ENCODE measurements around the gene SHROOM2. TPM values are rescaled to one million over a fixed set of nuclear protein-coding genes. Genes with fewer than 3 reads are reported as not detected.
A peak's percentile ranks its signal among the peaks of the same experiment; 100 is the strongest.

SHROOM2 gene
- total RNA-seq, 5 donors from 2014 or later (not counting 1 experiment from before 2014, with no cell fraction given), result 0.03 to 0.06 TPM; not detected in 3

DNA sequence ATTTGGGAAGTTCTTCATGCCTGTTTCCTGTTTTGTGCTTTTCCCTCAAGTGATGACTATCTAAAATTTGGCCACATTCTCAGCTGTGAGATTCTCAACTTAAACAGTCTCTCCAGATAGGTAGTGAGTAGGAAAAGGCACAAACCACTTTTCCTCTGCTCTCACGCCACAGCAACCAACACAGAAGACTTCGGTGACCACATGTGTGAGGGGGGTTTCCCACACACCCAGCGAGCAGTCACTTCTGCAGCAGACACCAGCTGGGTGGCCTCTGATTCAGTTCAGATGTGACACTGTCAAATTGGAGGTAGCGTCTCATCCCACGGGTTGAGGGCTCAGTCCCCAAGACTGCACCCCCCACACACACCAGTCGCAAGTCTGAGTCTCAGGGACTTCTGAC, 155.9 kb downstream of the SHROOM2 start:
- DNase-seq, result peak in 30 of 35 experiments; percentile 0 to 58 (median 14)
- Mint-ChIP-seq H3K9me3 (no peaks in the 10 kb centered on the region), H3K4me3 (peak overlapping the region in 1 of 3 donors; percentile 27), H3K27me3 (peaks cover 8 to 11% of the 10 kb centered on the region in 2 donors), H3K36me3 (no peaks in the 10 kb centered on the region), H3K4me1 (peaks cover 6 to 15% (median 10%) of the 10 kb centered on the region in 3 donors), H3K27ac (no peak overlapping the region)
- peaks cover 0 to 18% of the 10 kb centered on the region in 2 experiments for H3K4me1 ChIP-seq (ENCODE audit: control insufficient read depth in 1 of 2, extremely low read depth in 1 of 2, insufficient read depth in 2 of 2, low read length in 2 of 2)
- no peak overlapping the region for H3K4me3 ChIP-seq (ENCODE audit: control insufficient read depth in 1 of 2, extremely low read depth in 1 of 2, low read length in 1 of 2)
- H3K36me3 ChIP-seq (ENCODE audit: control insufficient read depth in 2 of 2, extremely low read depth in 1 of 2, insufficient read depth in 1 of 2, low read length in 1 of 2), result no peaks in the 10 kb centered on the region
- POLR2A ChIA-PET, result no interaction called here
- peak; percentile 23 to 80 (median 48) for ATAC-seq (replicated peaks in 1 of 4)
- WGBS (ENCODE audit: insufficient coverage), result no CpG with 5 or more reads among the region's 6 CpGs
- CTCF ChIA-PET, result no interaction called here
- no peak overlapping the region for H3K27ac ChIP-seq (ENCODE audit: low read length)
- no peaks in the 10 kb centered on the region for H3K9me3 ChIP-seq
- peaks cover 0 to 33% of the 10 kb centered on the region in 2 experiments for H3K27me3 ChIP-seq (replicated peaks in 1 of 2; ENCODE audit: control insufficient read depth in 2 of 2, extremely low read depth in 1 of 2, insufficient read depth in 2 of 2, low read length in 1 of 2)

DNA sequence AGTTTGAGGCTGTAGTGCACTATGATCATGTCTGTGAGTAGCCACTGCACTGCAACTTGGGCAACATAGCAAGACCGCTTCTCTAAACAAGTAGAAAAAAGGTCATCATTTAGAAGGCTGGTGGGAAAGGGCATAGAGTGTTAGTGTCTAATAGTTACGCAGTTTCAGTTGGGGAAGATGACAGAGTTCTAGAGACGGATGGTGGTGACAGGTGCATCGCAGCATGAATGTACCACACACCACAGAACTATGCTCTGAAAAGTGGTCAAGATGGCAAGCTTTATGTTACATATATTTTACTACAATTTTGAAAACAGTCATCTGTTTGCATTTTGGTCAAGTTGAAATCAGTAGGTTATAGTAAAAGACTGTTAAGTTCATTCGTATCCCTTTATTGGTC, 157.2 kb downstream of the SHROOM2 start:
- Mint-ChIP-seq H3K27me3 (peaks cover 10 to 11% of the 10 kb centered on the region in 2 donors), H3K4me3 (no peak overlapping the region), H3K36me3 (no peaks in the 10 kb centered on the region), H3K4me1 (peaks cover 6 to 15% (median 10%) of the 10 kb centered on the region in 3 donors), H3K9me3 (no peaks in the 10 kb centered on the region), H3K27ac (no peak overlapping the region)
- WGBS (ENCODE audit: insufficient coverage), result no CpG with 5 or more reads among the region's 5 CpGs
- no peaks in the 10 kb centered on the region for H3K36me3 ChIP-seq (ENCODE audit: control insufficient read depth in 2 of 2, extremely low read depth in 1 of 2, insufficient read depth in 1 of 2, low read length in 1 of 2)
- peaks cover 0 to 29% of the 10 kb centered on the region in 2 experiments for H3K27me3 ChIP-seq (replicated peaks in 1 of 2; ENCODE audit: control insufficient read depth in 2 of 2, extremely low read depth in 1 of 2, insufficient read depth in 2 of 2, low read length in 1 of 2)
- no peak overlapping the region for H3K4me3 ChIP-seq (ENCODE audit: control insufficient read depth in 1 of 2, extremely low read depth in 1 of 2, low read length in 1 of 2)
- ChIA-PET CTCF (no interaction called here), POLR2A (no interaction called here)
- peaks cover 0 to 18% of the 10 kb centered on the region in 2 experiments for H3K4me1 ChIP-seq (ENCODE audit: control insufficient read depth in 1 of 2, extremely low read depth in 1 of 2, insufficient read depth in 2 of 2, low read length in 2 of 2)
- DNase-seq (no peak), ATAC-seq (replicated peaks in 1 of 4) (no peak)
- no peaks in the 10 kb centered on the region for H3K9me3 ChIP-seq
- H3K27ac ChIP-seq (ENCODE audit: low read length), result no peak overlapping the region

DNA sequence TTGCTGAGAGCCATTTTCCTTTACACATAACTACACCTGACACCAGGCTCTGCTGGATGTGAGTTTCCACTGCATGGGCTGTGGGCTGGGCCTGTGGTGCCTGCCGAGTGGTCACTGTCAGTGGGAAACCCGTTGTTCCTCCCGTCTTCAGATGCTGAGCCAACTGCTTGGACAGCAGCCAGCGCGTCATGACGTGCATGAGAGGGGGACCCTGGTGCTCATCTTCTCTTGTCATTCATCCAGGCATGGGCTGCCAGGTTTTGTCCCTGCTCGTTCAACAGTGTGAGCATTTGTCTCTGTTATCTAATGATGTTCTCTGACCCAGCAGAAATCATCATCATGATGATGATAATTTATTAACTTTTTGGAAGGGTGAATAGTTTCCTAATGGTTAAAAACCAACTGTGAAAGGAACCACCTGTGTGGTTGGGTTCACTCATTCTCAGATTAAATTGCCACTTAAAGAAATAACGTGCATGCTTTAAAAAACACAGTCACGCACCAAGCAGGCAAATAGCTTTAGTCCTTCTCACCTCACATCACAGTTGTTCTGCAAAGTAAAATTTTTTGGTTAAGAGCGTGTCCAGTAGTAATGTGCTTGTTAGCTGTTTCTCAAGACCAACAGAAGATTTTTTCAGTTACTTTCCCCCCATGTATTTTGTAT, 161.0 kb downstream of the SHROOM2 start:
- Histone ChIP-seq H3K27ac (ENCODE audit: low read length) (no peak overlapping the region), H3K27me3 (replicated peaks in 1 of 2; ENCODE audit: control insufficient read depth in 2 of 2, extremely low read depth in 1 of 2, insufficient read depth in 2 of 2, low read length in 1 of 2) (peaks cover 0 to 9% of the 10 kb centered on the region in 2 experiments), H3K9me3 (no peaks in the 10 kb centered on the region), H3K36me3 (ENCODE audit: control insufficient read depth in 2 of 2, extremely low read depth in 1 of 2, insufficient read depth in 1 of 2, low read length in 1 of 2) (no peaks in the 10 kb centered on the region), H3K4me3 (ENCODE audit: control insufficient read depth in 1 of 2, extremely low read depth in 1 of 2, low read length in 1 of 2) (no peak overlapping the region), H3K4me1 (ENCODE audit: control insufficient read depth in 1 of 2, extremely low read depth in 1 of 2, insufficient read depth in 2 of 2, low read length in 2 of 2) (peaks cover 0 to under 1% of the 10 kb centered on the region in 2 experiments)
- CTCF ChIA-PET, result no interaction called here
- DNase-seq (no peak), ATAC-seq (replicated peaks in 1 of 4) (no peak)
- Mint-ChIP-seq H3K36me3 (no peaks in the 10 kb centered on the region), H3K9me3 (no peaks in the 10 kb centered on the region), H3K4me1 (peaks cover 1 to 9% (median 5%) of the 10 kb centered on the region in 3 donors), H3K27me3 (peaks cover 10 to 14% of the 10 kb centered on the region in 2 donors), H3K4me3 (no peak overlapping the region), H3K27ac (no peak overlapping the region)
- POLR2A ChIA-PET, result interaction anchor here in 1 of 2 donors (0.6 kb wide), 1 partner anchor 18 kb away, joined by 3 read pairs; no protein-coding TSS in a partner anchor
- WGBS (ENCODE audit: insufficient coverage), result 62% methylated on average over 5 of the region's 10 CpGs

GRCh38 chrX:9948406-9948805, 162.2 kb downstream of the SHROOM2 start:
- no peaks in the 10 kb centered on the region for H3K4me1 ChIP-seq (ENCODE audit: control insufficient read depth in 1 of 2, extremely low read depth in 1 of 2, insufficient read depth in 2 of 2, low read length in 2 of 2)
- Mint-ChIP-seq H3K4me3 (no peak overlapping the region), H3K36me3 (no peaks in the 10 kb centered on the region), H3K27me3 (peaks cover 10 to 14% of the 10 kb centered on the region in 2 donors), H3K27ac (no peak overlapping the region), H3K4me1 (peaks cover 0 to under 1% (median 0%) of the 10 kb centered on the region in 3 donors), H3K9me3 (peaks cover 0 to under 1% (median 0%) of the 10 kb centered on the region in 3 donors)
- H3K4me3 ChIP-seq (ENCODE audit: control insufficient read depth in 1 of 2, extremely low read depth in 1 of 2, low read length in 1 of 2), result no peak overlapping the region
- WGBS (ENCODE audit: insufficient coverage), result 18% methylated on average over 3 of the region's 9 CpGs
- CTCF ChIA-PET, result no interaction called here
- peaks cover 0 to 9% of the 10 kb centered on the region in 2 experiments for H3K27me3 ChIP-seq (replicated peaks in 1 of 2; ENCODE audit: control insufficient read depth in 2 of 2, extremely low read depth in 1 of 2, insufficient read depth in 2 of 2, low read length in 1 of 2)
- ATAC-seq (replicated peaks in 1 of 4) (no peak), DNase-seq (no peak)
- POLR2A ChIA-PET, result no interaction called here
- H3K9me3 ChIP-seq, result no peaks in the 10 kb centered on the region
- no peaks in the 10 kb centered on the region for H3K36me3 ChIP-seq (ENCODE audit: control insufficient read depth in 2 of 2, extremely low read depth in 1 of 2, insufficient read depth in 1 of 2, low read length in 1 of 2)
- no peak overlapping the region for H3K27ac ChIP-seq (ENCODE audit: low read length)

GRCh38 chrX:9952300-9952699, 166.1 kb downstream of the SHROOM2 start:
- no peaks in the 10 kb centered on the region for H3K9me3 ChIP-seq
- peaks cover 0 to 7% of the 10 kb centered on the region in 2 experiments for H3K27me3 ChIP-seq (replicated peaks in 1 of 2; ENCODE audit: control insufficient read depth in 2 of 2, extremely low read depth in 1 of 2, insufficient read depth in 2 of 2, low read length in 1 of 2)
- no peak overlapping the region for H3K4me3 Mint-ChIP-seq
- no peaks in the 10 kb centered on the region for H3K4me1 ChIP-seq (ENCODE audit: control insufficient read depth in 1 of 2, extremely low read depth in 1 of 2, insufficient read depth in 2 of 2, low read length in 2 of 2)
- no CpG with 5 or more reads among the region's 1 CpG for WGBS (ENCODE audit: insufficient coverage)
- H3K9me3 Mint-ChIP-seq, result peaks cover 0 to 6% (median 5%) of the 10 kb centered on the region in 3 donors
- H3K27ac ChIP-seq (ENCODE audit: low read length), result no peak overlapping the region
- no peaks in the 10 kb centered on the region for H3K4me1 Mint-ChIP-seq
- ChIA-PET CTCF (no interaction called here), POLR2A (no interaction called here)
- ATAC-seq (replicated peaks in 1 of 4) (no peak), DNase-seq (no peak)
- H3K36me3 Mint-ChIP-seq, result no peaks in the 10 kb centered on the region
- no peak overlapping the region for H3K4me3 ChIP-seq (ENCODE audit: control insufficient read depth in 1 of 2, extremely low read depth in 1 of 2, low read length in 1 of 2)
- no peaks in the 10 kb centered on the region for H3K36me3 ChIP-seq (ENCODE audit: control insufficient read depth in 2 of 2, extremely low read depth in 1 of 2, insufficient read depth in 1 of 2, low read length in 1 of 2)
- peaks cover 10 to 14% of the 10 kb centered on the region in 2 donors for H3K27me3 Mint-ChIP-seq
- H3K27ac Mint-ChIP-seq, result no peak overlapping the region

GRCh38 chrX:9953396-9953795, 167.2 kb downstream of the SHROOM2 start:
- Mint-ChIP-seq H3K27me3 (peaks cover 6 to 17% of the 10 kb centered on the region in 2 donors), H3K9me3 (peaks cover 0 to 6% (median 5%) of the 10 kb centered on the region in 3 donors), H3K4me1 (no peaks in the 10 kb centered on the region)

More at GRCh38 chrX:9953396-9953795, 167.2 kb downstream of the SHROOM2 start:
- no peaks in the 10 kb centered on the region for H3K36me3 Mint-ChIP-seq
- H3K27ac Mint-ChIP-seq, result no peak overlapping the region
- ChIA-PET CTCF (no interaction called here), POLR2A (no interaction called here)
- no peaks in the 10 kb centered on the region for H3K36me3 ChIP-seq (ENCODE audit: control insufficient read depth in 2 of 2, extremely low read depth in 1 of 2, insufficient read depth in 1 of 2, low read length in 1 of 2)
- H3K4me3 Mint-ChIP-seq, result no peak overlapping the region
- H3K4me3 ChIP-seq (ENCODE audit: control insufficient read depth in 1 of 2, extremely low read depth in 1 of 2, low read length in 1 of 2), result no peak overlapping the region
- no peak overlapping the region for H3K27ac ChIP-seq (ENCODE audit: low read length)
- peaks cover 0 to 11% of the 10 kb centered on the region in 2 experiments for H3K27me3 ChIP-seq (replicated peaks in 1 of 2; ENCODE audit: control insufficient read depth in 2 of 2, extremely low read depth in 1 of 2, insufficient read depth in 2 of 2, low read length in 1 of 2)
- H3K4me1 ChIP-seq (ENCODE audit: control insufficient read depth in 1 of 2, extremely low read depth in 1 of 2, insufficient read depth in 2 of 2, low read length in 2 of 2), result no peaks in the 10 kb centered on the region
- no peaks in the 10 kb centered on the region for H3K9me3 ChIP-seq
- 100% methylated on average over 1 of the region's 2 CpGs for WGBS (ENCODE audit: insufficient coverage)
- DNase-seq (no peak), ATAC-seq (replicated peaks in 1 of 4) (no peak)
